HG03175 (cell line): Measurements from ENCODE around the gene NTSR2.

Experiments used
- ATAC-seq: cut with Tn5 transposase; IDR thresholded peaks from one replicate; pipeline ENCODE4 v1.9.1; 2021; ENCODE audit warnings: mild to moderate bottlenecking, moderate library complexity; ENCODE audit not compliant: unreplicated experiment

NTSR2 gene

DNA sequence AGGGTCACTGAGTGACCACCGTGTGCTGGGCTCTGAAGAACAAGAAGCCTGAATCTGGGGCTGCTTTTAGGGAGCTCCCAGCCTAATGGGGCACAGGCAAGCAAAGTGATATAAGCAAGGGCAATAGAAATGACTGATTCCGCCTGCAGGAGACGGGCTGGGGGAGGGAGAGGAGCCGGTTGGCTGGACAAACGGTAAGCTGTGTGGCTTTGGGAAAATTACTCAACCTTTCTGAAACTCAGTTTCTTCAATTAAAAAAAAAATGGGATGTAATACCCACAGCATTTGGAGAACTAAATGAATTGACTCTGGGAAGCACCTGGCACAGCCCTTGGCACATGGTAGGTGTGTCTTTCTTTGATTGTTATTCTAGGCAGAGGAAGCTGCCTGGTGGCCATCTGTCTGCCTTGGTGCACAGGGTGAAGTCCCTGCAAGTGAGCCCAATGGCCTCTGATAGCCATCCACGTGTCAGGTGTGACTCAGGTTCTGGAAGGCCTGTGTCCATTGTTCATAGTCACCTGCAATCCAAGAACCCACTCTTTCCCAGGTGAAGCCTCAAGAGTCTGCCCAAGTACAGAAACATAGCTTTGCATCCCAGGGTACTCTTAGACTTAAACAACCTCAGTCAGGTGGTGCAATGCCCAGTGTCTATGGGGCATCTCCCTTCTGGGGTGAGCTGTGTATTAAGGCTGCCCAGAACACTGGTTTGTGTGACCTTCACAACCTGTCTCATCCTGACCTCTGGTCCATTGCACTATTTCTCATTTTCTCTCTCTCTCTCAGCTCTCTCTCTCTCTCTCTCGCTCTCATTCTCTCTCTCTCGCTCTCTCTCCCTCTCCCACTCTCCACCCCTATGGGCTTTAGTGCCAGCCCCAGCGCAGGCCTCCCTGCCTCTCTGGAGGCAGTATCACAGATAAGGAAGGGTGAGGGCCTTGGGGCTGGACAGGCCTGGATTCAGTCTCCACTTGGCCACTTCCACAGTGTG lies 30.0 kb upstream of the NTSR2 start:
- ATAC-seq: no peak

- ATAC-seq: no peak
Measured at GRCh38 chr2:11698009-11698922, 28.3 kb upstream of the NTSR2 start.

DNA sequence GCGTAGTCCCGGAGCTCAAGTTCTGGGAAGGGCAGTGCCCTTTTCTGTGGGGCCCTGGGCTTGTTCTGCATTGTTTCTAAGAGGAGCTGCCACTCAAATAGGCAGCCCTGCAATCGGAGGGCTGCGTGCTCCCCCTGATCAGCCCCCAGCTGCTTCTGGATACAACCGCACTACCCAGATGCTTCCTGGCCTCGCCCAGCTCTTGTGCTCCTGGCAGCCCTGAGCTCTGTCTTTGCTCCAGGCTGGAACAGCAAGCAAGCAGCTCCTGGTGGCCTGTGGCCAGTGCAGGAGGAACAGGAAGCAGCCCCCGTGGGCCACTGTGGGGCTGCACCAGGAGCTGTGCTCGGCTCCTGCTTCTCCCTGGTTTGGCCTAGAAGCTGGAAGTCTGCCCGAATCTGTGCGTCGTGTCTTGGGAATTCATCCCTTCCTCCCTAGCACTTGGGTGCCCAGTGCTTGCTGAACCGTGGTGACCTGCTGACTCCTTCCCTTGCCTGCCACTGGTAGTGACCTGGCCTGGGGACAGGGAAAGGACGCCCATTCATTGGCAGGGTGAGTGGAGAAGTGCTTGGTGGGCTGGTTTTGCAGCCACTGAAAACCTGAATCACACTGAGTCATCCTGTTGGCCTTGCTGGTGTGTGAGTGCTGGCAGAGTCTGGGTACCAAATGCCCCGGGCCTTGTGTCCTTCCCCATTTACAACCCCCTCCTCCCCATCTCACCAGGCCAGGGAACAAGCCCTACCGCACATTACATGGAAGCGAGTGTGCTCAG lies 27.3 kb upstream of the NTSR2 start:
- no peak for ATAC-seq

GRCh38 chr2:11696736-11697102 lies 26.7 kb upstream of the NTSR2 start:
- no peak for ATAC-seq

GRCh38 chr2:11695576-11695975 lies 25.6 kb upstream of the NTSR2 start:
- ATAC-seq: no peak

DNA sequence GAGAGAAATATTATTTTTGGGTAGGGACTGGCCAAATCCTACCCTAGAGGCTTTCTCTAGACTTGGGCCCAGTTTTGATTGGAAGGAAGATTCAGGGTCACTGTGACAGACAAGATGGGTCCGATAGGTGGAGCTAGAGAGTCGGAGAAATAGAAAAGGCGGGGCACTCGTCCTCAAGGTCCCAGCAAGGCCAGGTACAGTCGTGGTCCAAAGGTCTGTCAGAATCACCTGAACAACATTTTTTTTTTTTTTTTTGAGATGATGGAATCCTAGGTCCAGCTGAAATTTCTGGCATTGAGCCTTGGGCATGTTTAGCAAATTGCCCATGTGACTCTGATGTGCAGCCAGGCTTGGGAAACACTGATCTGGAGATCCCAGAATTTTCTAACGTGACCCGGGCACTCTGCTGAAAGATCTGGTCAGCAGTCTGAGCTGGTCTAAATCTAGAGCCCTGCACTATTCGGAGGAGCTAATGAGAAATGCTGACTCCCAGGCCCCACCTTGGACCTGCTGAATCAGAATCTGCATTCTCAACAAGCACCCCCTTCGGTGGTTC lies 23.0 kb upstream of the NTSR2 start:
- ATAC-seq: peak; percentile 83

DNA sequence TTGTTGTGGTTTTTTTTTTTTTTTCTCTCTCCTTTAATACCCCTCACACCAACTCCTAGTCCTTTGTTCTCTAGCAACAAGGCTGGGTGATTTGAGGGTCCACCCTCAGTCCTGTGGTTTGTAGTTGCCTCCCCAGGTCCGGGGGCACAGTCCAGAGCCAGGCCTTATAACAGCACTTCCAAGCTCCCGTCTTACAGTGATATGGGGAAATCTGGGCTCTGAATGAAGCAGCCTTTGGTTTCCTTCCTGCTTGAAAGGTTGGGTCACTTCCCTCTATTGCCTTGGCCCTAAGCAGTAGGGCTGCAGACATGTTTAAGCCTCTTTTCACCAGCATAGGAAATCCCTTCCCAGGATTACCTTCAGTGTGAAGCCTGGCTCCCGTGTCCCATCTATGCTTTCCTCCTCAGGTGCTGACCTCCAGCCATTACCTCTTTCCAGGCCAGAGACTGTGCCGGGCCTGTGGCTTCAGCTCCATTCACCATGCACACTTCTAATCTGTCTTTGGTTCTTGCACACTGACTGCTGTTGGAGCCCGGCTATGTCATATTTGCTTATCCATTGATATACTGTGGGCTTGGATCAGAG lies 21.2 kb upstream of the NTSR2 start:
- ATAC-seq: no peak

GRCh38 chr2:11688222-11689069 lies 18.5 kb upstream of the NTSR2 start:
- ATAC-seq: peak; percentile 73

DNA sequence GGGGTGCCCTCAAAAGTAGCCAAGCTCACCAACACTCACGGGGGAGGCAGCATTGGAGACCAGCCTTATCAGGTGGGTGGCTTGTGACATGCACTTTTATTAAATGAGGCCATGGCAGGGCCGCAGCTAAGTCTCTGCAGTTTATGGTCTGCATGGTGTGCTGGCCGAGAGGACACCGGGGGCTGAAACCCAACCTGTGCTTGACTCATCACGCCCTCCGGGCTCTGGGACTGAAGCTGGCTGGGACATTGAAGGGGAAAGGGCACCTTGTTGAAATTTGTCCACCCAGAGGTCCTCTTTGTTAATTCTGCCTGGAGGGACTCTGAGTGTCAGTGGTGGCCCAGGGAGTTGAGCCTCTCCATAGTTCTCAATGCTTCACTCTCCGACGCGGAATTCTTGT lies 17.7 kb upstream of the NTSR2 start:
- no peak for ATAC-seq

DNA sequence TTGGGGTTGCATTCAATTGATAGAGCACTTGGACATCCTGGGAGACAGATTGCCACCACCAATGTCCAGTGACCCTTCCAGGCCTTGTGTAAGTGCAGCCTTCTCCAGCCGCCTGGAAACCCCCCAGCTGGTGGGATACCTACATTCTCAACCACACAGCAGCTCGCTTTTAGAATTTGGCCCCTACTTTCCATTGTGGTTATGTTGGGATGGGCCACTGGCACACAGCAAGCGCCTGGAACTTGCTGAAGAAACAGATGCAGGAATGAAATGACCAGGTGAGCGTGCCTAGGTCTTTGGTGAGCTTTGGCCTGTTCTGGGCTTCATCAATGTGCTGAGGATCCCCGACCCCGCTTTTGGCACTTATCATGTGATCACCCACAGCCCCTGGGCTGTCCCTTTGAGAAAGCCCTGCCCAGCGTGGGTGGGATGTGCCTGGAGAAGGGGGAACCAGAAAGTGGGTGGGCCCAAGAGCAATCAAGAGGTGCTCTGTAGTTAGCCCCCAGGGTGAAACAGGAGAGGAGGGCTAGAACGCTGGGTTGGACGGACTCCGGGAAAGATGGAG lies 16.0 kb upstream of the NTSR2 start:
- no peak for ATAC-seq

- ATAC-seq: no peak
Measured at GRCh38 chr2:11684894-11685460, 15.0 kb upstream of the NTSR2 start.

- ATAC-seq: no peak
Measured at GRCh38 chr2:11683966-11684365, 14.0 kb upstream of the NTSR2 start.

GRCh38 chr2:11683476-11683875 lies 13.5 kb upstream of the NTSR2 start:
- no peak for ATAC-seq

GRCh38 chr2:11682590-11682915 lies 12.6 kb upstream of the NTSR2 start:
- ATAC-seq: no peak

DNA sequence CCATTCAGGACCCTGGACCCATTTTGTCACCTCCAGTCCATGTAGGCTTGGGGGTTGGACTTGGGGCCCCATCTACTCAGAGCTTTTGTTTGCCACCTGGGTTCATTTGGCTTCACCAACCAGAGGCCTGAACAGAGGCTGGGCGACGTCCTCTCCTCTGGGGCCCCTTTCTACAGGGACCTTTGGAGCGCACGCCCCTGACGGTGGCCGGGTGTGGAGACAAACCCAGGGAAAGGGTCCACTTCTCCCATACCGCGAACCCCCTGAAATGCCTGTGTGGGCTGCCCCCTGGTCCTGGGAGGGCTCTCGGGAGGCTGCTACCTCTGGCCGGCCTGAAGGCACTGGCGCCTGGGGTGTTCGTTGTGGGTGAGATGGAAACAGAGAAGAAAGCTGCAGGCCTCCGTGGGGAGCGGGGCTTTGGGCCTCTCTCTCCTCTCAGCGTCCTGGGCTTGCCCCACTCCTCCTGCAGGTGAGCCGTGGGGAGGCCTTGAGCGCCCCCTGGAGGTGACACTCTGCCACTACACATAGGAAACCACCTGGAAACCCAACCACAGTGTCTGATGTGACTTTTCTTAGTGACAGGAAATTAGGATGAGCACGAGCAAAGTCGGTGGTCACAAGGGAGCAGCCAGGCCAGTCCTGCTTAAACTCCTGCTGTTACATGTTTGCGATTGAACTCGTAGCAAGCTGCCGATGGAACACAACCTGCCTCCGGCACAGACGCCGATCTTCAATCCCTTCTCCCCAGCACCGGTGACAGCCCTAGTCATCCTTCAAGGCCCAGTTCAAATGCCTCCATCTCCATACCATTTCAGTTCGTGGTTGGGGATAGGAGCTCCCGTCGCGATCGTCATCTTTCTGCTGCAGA lies 12.0 kb upstream of the NTSR2 start:
- no peak for ATAC-seq

GRCh38 chr2:11680901-11681721 lies 11.1 kb upstream of the NTSR2 start:
- no peak for ATAC-seq
